H1 (cell line): Measurements from ENCODE around the gene ADAMTS16. TPM values are rescaled to one million over a fixed set of nuclear protein-coding genes. Genes with fewer than 3 reads are reported as not detected.

ENCODE experiments used
- CTCF ChIA-PET: fragments of 300-600 bp; sonication (Branson Sonifier 250); formaldehyde crosslinking; loops from one replicate; lab custom pipeline; 2021; ENCODE audit not compliant: partially characterized antibody; lab: Charles Lee
- POLR2A ChIA-PET: fragments of 300-600 bp; sonication (Branson Sonifier 250); formaldehyde crosslinking; loops from one replicate; lab custom pipeline; 2021; ENCODE audit warnings: inconsistent platforms; ENCODE audit not compliant: partially characterized antibody; lab: Charles Lee
- DNase-seq, 2 experiments: peaks; one replicate each; pipeline versions ENCODE4 v3.0.0 to v3.0.0-alpha.2; 2010 to 2022; ENCODE audit warnings: low spot score in 2 of 2, low read depth in 1 of 2, mixed read lengths in 1 of 2
- FAIRE-seq: peaks from 2 replicates; lab custom pipeline; 2011; peaks lifted over from hg19 to GRCh38; lab: Jason Lieb, UNC
- H2AFZ ChIP-seq: 2 replicates; pipeline ENCODE4 v1.8.1; 2012; ENCODE audit warnings: low read length, inconsistent platforms
- H2AK5ac ChIP-seq: 2 replicates; pipeline ENCODE4 v1.6.1; 2013; ENCODE audit warnings: low read depth, low read length
- H2BK120ac ChIP-seq: replicated peaks from 2 replicates; pipeline ENCODE3; 2013; ENCODE audit warnings: low read depth, low read length, inconsistent platforms
- H2BK12ac ChIP-seq: 2 replicates; pipeline ENCODE4 v1.6.1; 2013; ENCODE audit warnings: low read depth, low read length
- H2BK15ac ChIP-seq: 2 replicates; pipeline ENCODE4 v1.6.1; 2013; ENCODE audit warnings: low read length
- H2BK20ac ChIP-seq: 2 replicates; pipeline ENCODE4 v1.6.1; 2013; ENCODE audit warnings: low read length
- H2BK5ac ChIP-seq: 2 replicates; pipeline ENCODE4 v1.6.1; 2013; ENCODE audit warnings: low read depth, low read length
- H3K14ac ChIP-seq: 2 replicates; pipeline ENCODE4 v1.6.1; 2013; ENCODE audit warnings: inconsistent platforms; ENCODE audit not compliant: insufficient read length
- H3K18ac ChIP-seq: 2 replicates; pipeline ENCODE4 v1.6.1; 2013; ENCODE audit warnings: low read length; ENCODE audit errors: extremely low read depth
- H3K23ac ChIP-seq: 2 replicates; pipeline ENCODE4 v1.6.1; 2013; ENCODE audit warnings: inconsistent platforms; ENCODE audit not compliant: insufficient read length
- H3K23me2 ChIP-seq: 2 replicates; pipeline ENCODE4 v1.6.1; 2013; ENCODE audit warnings: low read depth, low read length
- H3K27ac ChIP-seq: 2 replicates; pipeline ENCODE4 v1.6.1; 2011; ENCODE audit warnings: low read depth, low read length, inconsistent platforms
- H3K27me3 ChIP-seq, 4 experiments: replicated peaks in 1 of 4; 1 replicate in 1 of 4; 2 replicates in 3 of 4; pipeline versions ENCODE4 v1.6.1 to v1.8.1; 2011 to 2013; ENCODE audit warnings: low read length in 3 of 4, mild to moderate bottlenecking in 3 of 4, inconsistent platforms in 2 of 4, mixed read lengths in 2 of 4, moderate library complexity in 1 of 4; ENCODE audit not compliant: control insufficient read depth in 3 of 4, insufficient read depth in 3 of 4; ENCODE audit errors: extremely low read depth in 1 of 4
- H3K36me3 ChIP-seq, 4 experiments: 2 replicates each; pipeline versions ENCODE4 v1.6.1 to v1.8.1; 2011 to 2013; ENCODE audit warnings: mild to moderate bottlenecking in 4 of 4, low read length in 3 of 4, moderate library complexity in 2 of 4, control low read depth in 1 of 4, inconsistent platforms in 1 of 4; ENCODE audit not compliant: insufficient read depth in 4 of 4, control insufficient read depth in 2 of 4
- H3K4ac ChIP-seq: replicated peaks from 2 replicates; pipeline ENCODE3; 2013; ENCODE audit warnings: low read length, low read depth, mixed read lengths, inconsistent platforms; ENCODE audit not compliant: insufficient read length
- H3K4me1 ChIP-seq, 4 experiments: replicated peaks in 1 of 4; 1 replicate in 1 of 4; 2 replicates in 3 of 4; pipeline versions ENCODE4 v1.6.1 to v1.8.1; 2011 to 2013; ENCODE audit warnings: low read length in 3 of 4, inconsistent platforms in 2 of 4, mixed read lengths in 1 of 4; ENCODE audit not compliant: insufficient read depth in 4 of 4, control insufficient read depth in 3 of 4
- H3K4me2 ChIP-seq, 2 experiments: 2 replicates each; pipeline versions ENCODE4 v1.6.1 to v1.8.1; 2011 to 2013; ENCODE audit warnings: low read depth in 2 of 2, low read length in 2 of 2, control low read depth in 1 of 2, inconsistent platforms in 1 of 2, mild to moderate bottlenecking in 1 of 2; ENCODE audit not compliant: insufficient read depth in 1 of 2
- H3K4me3 ChIP-seq, 4 experiments: fragments of 200-600, 300-600 bp in 1 of 4; sonication (generic), shearing (Covaris generic), sonication (Bioruptor Twin) in 1 of 4; 2 replicates each; pipeline versions ENCODE4 v1.5.1 to v1.8.1; 2011 to 2016; ENCODE audit warnings: low read length in 4 of 4, low read depth in 3 of 4, control low read depth in 2 of 4, inconsistent platforms in 2 of 4, mild to moderate bottlenecking in 2 of 4, mixed read lengths in 1 of 4, moderate library complexity in 1 of 4; ENCODE audit not compliant: insufficient read depth in 2 of 4; ENCODE audit errors: extremely low read depth in 1 of 4
- H3K56ac ChIP-seq: replicated peaks from 2 replicates; pipeline ENCODE3; 2013; ENCODE audit warnings: low read depth, mild to moderate bottlenecking, mixed read lengths, low read length, inconsistent platforms; ENCODE audit not compliant: insufficient read length
- H3K79me1 ChIP-seq: 2 replicates; pipeline ENCODE4 v1.6.1; 2013; ENCODE audit warnings: low read depth, low read length, control low read depth
- H3K79me2 ChIP-seq, 2 experiments: 2 replicates each; pipeline versions ENCODE4 v1.6.1 to v1.8.1; 2012 to 2013; ENCODE audit warnings: low read length in 2 of 2, mild to moderate bottlenecking in 2 of 2, inconsistent platforms in 1 of 2; ENCODE audit not compliant: insufficient read depth in 2 of 2, control insufficient read depth in 1 of 2
- H3K9ac ChIP-seq, 4 experiments: replicated peaks in 1 of 4; 1 replicate in 1 of 4; 2 replicates in 3 of 4; pipeline versions ENCODE4 v1.6.1 to v1.8.1; 2011 to 2013; ENCODE audit warnings: low read depth in 3 of 4, low read length in 3 of 4, control low read depth in 2 of 4, mild to moderate bottlenecking in 2 of 4, moderate library complexity in 2 of 4, inconsistent platforms in 1 of 4; ENCODE audit errors: extremely low read depth in 1 of 4
- H3K9me3 ChIP-seq, 2 experiments: 2 replicates each; pipeline versions ENCODE4 v1.6.1 to v1.8.1; 2012 to 2013; ENCODE audit warnings: mild to moderate bottlenecking in 2 of 2, moderate library complexity in 2 of 2, control low read depth in 1 of 2, inconsistent platforms in 1 of 2, low read depth in 1 of 2, low read length in 1 of 2, mixed read lengths in 1 of 2; ENCODE audit not compliant: insufficient read depth in 2 of 2
- H4K20me1 ChIP-seq, 2 experiments: replicated peaks in 1 of 2; 2 replicates each; pipeline versions ENCODE3 to v1.8.1; 2011 to 2013; ENCODE audit warnings: inconsistent platforms in 2 of 2, low read length in 2 of 2, mild to moderate bottlenecking in 1 of 2; ENCODE audit not compliant: insufficient read depth in 2 of 2, control insufficient read depth in 1 of 2
- H4K5ac ChIP-seq: 2 replicates; pipeline ENCODE4 v1.6.1; 2013; ENCODE audit warnings: low read length, low read depth, mixed read lengths, inconsistent platforms; ENCODE audit not compliant: insufficient read length
- H4K8ac ChIP-seq: 2 replicates; pipeline ENCODE4 v1.8.0; 2013; ENCODE audit warnings: mild to moderate bottlenecking, moderate library complexity, low read length, inconsistent platforms; ENCODE audit not compliant: insufficient read depth; ENCODE audit errors: extremely low read depth
- H4K91ac ChIP-seq: replicated peaks from 2 replicates; pipeline ENCODE3; 2013; ENCODE audit warnings: low read length, mixed read lengths, inconsistent platforms; ENCODE audit not compliant: insufficient read length
- BACH1 ChIP-seq: IDR thresholded peaks from 2 replicates; pipeline ENCODE4 v1.6.1; 2012; ENCODE audit warnings: low read length, improper control_type of control experiment
- CTBP2 ChIP-seq: IDR thresholded peaks from 2 replicates; pipeline ENCODE4 v1.7.0; 2011; ENCODE audit warnings: borderline replicate concordance, mild to moderate bottlenecking, moderate library complexity, mixed read lengths, low read length; ENCODE audit not compliant: insufficient read depth, insufficient read length
- GABPA ChIP-seq: IDR thresholded peaks from 2 replicates; pipeline ENCODE4 v1.6.1; 2011; ENCODE audit warnings: mild to moderate bottlenecking, low read length, moderate library complexity, borderline replicate concordance; ENCODE audit not compliant: insufficient read depth
- HDAC6 ChIP-seq: IDR thresholded peaks from one replicate; pipeline ENCODE4 v1.7.1; 2012; ENCODE audit warnings: low read depth, mild to moderate bottlenecking, inconsistent platforms, low read length, moderate library complexity
- MAX ChIP-seq: IDR thresholded peaks from 2 replicates; pipeline ENCODE4 v1.6.1; 2012; ENCODE audit warnings: inconsistent platforms
- POLR2A ChIP-seq, 2 experiments: IDR thresholded peaks; 1 replicate in 1 of 2; 2 replicates in 1 of 2; pipeline ENCODE4 v1.6.1; 2011; ENCODE audit warnings: low read depth in 2 of 2, low read length in 2 of 2, mild to moderate bottlenecking in 2 of 2; ENCODE audit errors: control extremely low read depth in 1 of 2
- SIN3A ChIP-seq, 2 experiments: IDR thresholded peaks in 1 of 2; conservative IDR thresholded peaks in 1 of 2; 2 replicates each; pipeline ENCODE4 v1.6.1; 2011 to 2012; ENCODE audit warnings: low read length in 2 of 2, improper control_type of control experiment in 1 of 2, low read depth in 1 of 2, mild to moderate bottlenecking in 1 of 2
- SP1 ChIP-seq: IDR thresholded peaks from 2 replicates; pipeline ENCODE4 v1.6.1; 2011; ENCODE audit warnings: low read depth, low read length
- WGBS, 2 experiments: shearing (Covaris generic) in 1 of 2; methylation state at CpG; one replicate each; pipeline versions ENCODE4 v1.1.6 to v1.1.7; 2013 to 2015; ENCODE audit warnings: low lambda C conversion rate in 2 of 2, mixed read lengths in 2 of 2, inconsistent platforms in 1 of 2, low coverage in 1 of 2, missing lambda C conversion rate in 1 of 2; ENCODE audit not compliant: insufficient replicate concordance in 2 of 2, insufficient coverage in 1 of 2, insufficient read length in 1 of 2; ENCODE audit errors: extremely low coverage in 1 of 2, missing lambda C conversion rate in 1 of 2; 5-methylcytosine and 5-hydroxymethylcytosine counted together
- polyA plus RNA-seq, 7 experiments: library from polyadenylated mRNA; depleted of rRNA in 3 of 7; stranded (reverse) in 5 of 7; unstranded in 2 of 7; fragments of >200 nt in 5 of 7; fragments of 200-250 nt in 2 of 7; gene quantifications; 1 replicate in 5 of 7; 2 replicates in 1 of 7; 4 replicates in 1 of 7; pipeline versions ENCODE4 v1.2.1 to v1.2.3, GENCODE V29; 2011 to 2013; ENCODE audit warnings: missing spikeins in 2 of 7, mixed read lengths in 2 of 7
- total RNA-seq: library from RNA; stranded (reverse); fragmentation: NEBNext Ultra II Directional; extraction: Animal tissue kit (Norgen Biotek cat#: 25700); gene quantifications from 2 replicates; pipeline ENCODE4 v1.2.1, GENCODE V29; 2021

ADAMTS16 gene
- total and polyA plus RNA-seq, 2 of the 8 experiments (the other 6 are each of a cell fraction or from before 2014, with no cell fraction given) = 3.7 to 16.0 TPM

- Histone ChIP-seq H3K4me2 (no peak overlapping the region; a peak in 1 of 4 replicates), H3K36me3 (no peaks in the 10 kb centered on the region; a peak in 2 of 8 replicates), H3K14ac (no peak overlapping the region), H4K91ac (no peak overlapping the region), H3K56ac (no peak overlapping the region), H3K9ac (no peak overlapping the region), H3K27me3 (no peaks in the 10 kb centered on the region; a peak in 1 of 7 replicates), H3K4me1 (peaks cover 0 to 5% (median 2%) of the 10 kb centered on the region in 4 experiments; a peak in 4 of 7 replicates)
- CTCF ChIA-PET = interaction anchor here (0.9 to 1.5 kb wide), 3 partner anchors 27 to 153 kb away, joined by 3 to 5 read pairs (median 3); no protein-coding TSS in a partner anchor
- FAIRE-seq = no peak
- TF ChIP-seq MAX (peak; percentile 62), SP1 (no peak), BACH1 (no peak), CTBP2 (no peak), POLR2A (IDR thresholded peaks at IDR 0.05; ENCODE audit: control extremely low read depth in 1 of 2, low read depth in 2 of 2, low read length in 2 of 2) (no peak), GABPA (no peak), HDAC6 (no peak), SIN3A (conservative IDR thresholded peaks at IDR 0.05 in 1 of 2, IDR thresholded peaks at IDR 0.05 in 1 of 2; ENCODE audit: low read depth in 1 of 2, low read length in 2 of 2) (no peak)
- TF ChIP-seq, all 59 proteins: peak for 1
- WGBS, 2 experiments = 60% methylated on average over 6 of the region's 6 CpGs; no CpG with 5 or more reads in 1 of the 2 experiments
- Histone ChIP-seq H2AFZ (no peak overlapping the region), H2BK5ac (no peak overlapping the region), H4K20me1 (no peaks in the 10 kb centered on the region), H3K4me3 (no peak overlapping the region), H3K23ac (no peak overlapping the region), H2BK20ac (peak overlapping the region; percentile 80; the same call in 1 of the 2 replicates), H2BK12ac (no peak overlapping the region), H3K79me2 (no peaks in the 10 kb centered on the region), H4K8ac (peak overlapping the region; percentile 41; the same call in 1 of the 2 replicates), H3K18ac (no peak overlapping the region), H4K5ac (no peak overlapping the region), H3K79me1 (no peaks in the 10 kb centered on the region), H3K9me3 (no peaks in the 10 kb centered on the region), H3K23me2 (no peaks in the 10 kb centered on the region), H2AK5ac (no peak overlapping the region), H2BK15ac (no peak overlapping the region), H2BK120ac (no peak overlapping the region), H3K4ac (no peak overlapping the region), H3K27ac (no peak overlapping the region)
- DNase-seq = no peak
- POLR2A ChIA-PET = no interaction called here
These were observed 126.2 kb downstream of the ADAMTS16 start for GRCh38 chr5:5266297-5266696.
